SU-DHL-6 (cell line): Measurements from ENCODE around the gene MEGF10.

Experiments used
- H2AFZ ChIP-seq: fragments of 200-600 bp; sonication (generic); 2 replicates; pipeline ENCODE4 v1.6.1; 2014; ENCODE audit warnings: low read depth, mild to moderate bottlenecking, moderate library complexity, mixed read lengths, antibody characterized with exemption, low read length; ENCODE audit not compliant: severe bottlenecking
- H3F3A ChIP-seq: fragments of 200-600 bp; shearing (Covaris generic); 2 replicates; pipeline ENCODE4 v1.6.0; 2016; ENCODE audit warnings: antibody characterized with exemption, mild to moderate bottlenecking; ENCODE audit not compliant: insufficient read depth
- H3K27ac ChIP-seq: fragments of 200-600 bp; sonication (generic); 2 replicates; pipeline ENCODE4 v1.5.1; 2016; ENCODE audit warnings: low read depth, mild to moderate bottlenecking, low read length, moderate library complexity, mixed read lengths
- H3K27me3 ChIP-seq: fragments of 200-600 bp; sonication (generic), shearing (Covaris generic); 2 replicates; pipeline ENCODE4 v1.6.0; 2014; ENCODE audit warnings: mild to moderate bottlenecking, low read length
- H3K36me3 ChIP-seq: fragments of 200-600 bp; sonication (generic); 2 replicates; pipeline ENCODE4 v1.6.1; 2014; ENCODE audit warnings: mild to moderate bottlenecking, low read length, mixed read lengths
- H3K4me2 ChIP-seq: fragments of 300-600, 200-600 bp; shearing (Covaris generic), sonication (generic); 2 replicates; pipeline ENCODE4 v1.6.0; 2014; ENCODE audit warnings: low read length, low read depth, mild to moderate bottlenecking; ENCODE audit not compliant: poor library complexity, severe bottlenecking
- H3K4me3 ChIP-seq: fragments of 200-600 bp; sonication (generic); 2 replicates; pipeline ENCODE4 v1.5.1; 2014; ENCODE audit warnings: antibody characterized with exemption, low read length, mild to moderate bottlenecking, mixed read lengths; ENCODE audit not compliant: insufficient read depth, poor library complexity, severe bottlenecking
- H3K79me2 ChIP-seq: fragments of 200-600 bp; sonication (generic); 2 replicates; pipeline ENCODE4 v1.6.1; 2014; ENCODE audit warnings: mild to moderate bottlenecking, low read length, moderate library complexity; ENCODE audit not compliant: insufficient read depth
- H3K9ac ChIP-seq: fragments of 200-600 bp; sonication (generic); 2 replicates; pipeline ENCODE4 v1.7.0; 2014; ENCODE audit warnings: mild to moderate bottlenecking, low read length
- H3K9me2 ChIP-seq: fragments of 200-600 bp; sonication (generic); replicated peaks from 2 replicates; pipeline ENCODE4 v1.6.1; 2014; ENCODE audit warnings: low read length; ENCODE audit not compliant: insufficient read depth
- H3K9me3 ChIP-seq: fragments of 200-600 bp; sonication (generic); 2 replicates; pipeline ENCODE4 v1.6.1; 2014; ENCODE audit warnings: low read length, mixed read lengths; ENCODE audit not compliant: insufficient read depth
- H4K20me1 ChIP-seq: fragments of 200-600 bp; sonication (generic); 2 replicates; pipeline ENCODE4 v1.6.1; 2014; ENCODE audit warnings: low read depth, mild to moderate bottlenecking, antibody characterized with exemption, low read length, moderate library complexity, mixed read lengths
- EZH2phosphoT487 ChIP-seq: fragments of 200-600 bp; sonication (generic), shearing (Covaris generic); conservative IDR thresholded peaks from 2 replicates; pipeline ENCODE4 v1.6.1; 2018; ENCODE audit warnings: mild to moderate bottlenecking, antibody characterized with exemption, low read length, moderate library complexity, mixed read lengths
- TF ChIP-seq, protein P1 (sequence below): fragments of 200-600 bp; sonication (generic); IDR thresholded peaks from one replicate; pipeline ENCODE4 v1.5.1; 2017; ENCODE audit warnings: antibody characterized with exemption, mild to moderate bottlenecking, low read length, moderate library complexity; ENCODE audit not compliant: insufficient read depth, poor library complexity, severe bottlenecking

Gene MEGF10

DNA sequence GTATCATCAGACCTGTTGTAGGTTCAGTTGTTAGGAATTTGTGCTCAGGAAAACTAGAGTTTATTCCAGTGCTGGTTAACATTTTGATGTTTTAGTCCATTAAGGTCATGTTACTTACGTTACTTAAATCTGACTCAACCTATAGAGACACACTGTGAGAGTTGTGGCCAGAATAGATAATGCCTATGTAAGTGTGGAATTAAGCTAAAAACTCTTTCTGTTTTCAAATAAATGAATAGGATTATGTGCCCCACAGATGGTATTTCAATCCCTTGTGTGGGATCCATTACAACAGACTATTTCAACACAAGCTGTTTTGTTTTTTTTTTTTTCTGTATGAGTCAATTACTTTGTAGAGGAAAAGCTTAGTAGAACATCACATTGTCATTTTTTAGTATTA lies 68.1 kb downstream of the MEGF10 start:
- H4K20me1 ChIP-seq, result no peaks in the 10 kb centered on the region
- H3K27ac ChIP-seq, result no peak overlapping the region
- no peak overlapping the region for H3K4me3 ChIP-seq
- no peaks in the 10 kb centered on the region for H3K27me3 ChIP-seq
- H3K36me3 ChIP-seq, result no peaks in the 10 kb centered on the region
- no peak overlapping the region for H3K9ac ChIP-seq
- H3K79me2 ChIP-seq, result no peaks in the 10 kb centered on the region
- H3K4me2 ChIP-seq, result no peak overlapping the region
- H2AFZ ChIP-seq, result no peak overlapping the region
- no peaks in the 10 kb centered on the region for H3K9me3 ChIP-seq
- H3F3A ChIP-seq, result no peaks in the 10 kb centered on the region
- H3K9me2 ChIP-seq, result no peaks in the 10 kb centered on the region
- TF ChIP-seq, protein P1, sequence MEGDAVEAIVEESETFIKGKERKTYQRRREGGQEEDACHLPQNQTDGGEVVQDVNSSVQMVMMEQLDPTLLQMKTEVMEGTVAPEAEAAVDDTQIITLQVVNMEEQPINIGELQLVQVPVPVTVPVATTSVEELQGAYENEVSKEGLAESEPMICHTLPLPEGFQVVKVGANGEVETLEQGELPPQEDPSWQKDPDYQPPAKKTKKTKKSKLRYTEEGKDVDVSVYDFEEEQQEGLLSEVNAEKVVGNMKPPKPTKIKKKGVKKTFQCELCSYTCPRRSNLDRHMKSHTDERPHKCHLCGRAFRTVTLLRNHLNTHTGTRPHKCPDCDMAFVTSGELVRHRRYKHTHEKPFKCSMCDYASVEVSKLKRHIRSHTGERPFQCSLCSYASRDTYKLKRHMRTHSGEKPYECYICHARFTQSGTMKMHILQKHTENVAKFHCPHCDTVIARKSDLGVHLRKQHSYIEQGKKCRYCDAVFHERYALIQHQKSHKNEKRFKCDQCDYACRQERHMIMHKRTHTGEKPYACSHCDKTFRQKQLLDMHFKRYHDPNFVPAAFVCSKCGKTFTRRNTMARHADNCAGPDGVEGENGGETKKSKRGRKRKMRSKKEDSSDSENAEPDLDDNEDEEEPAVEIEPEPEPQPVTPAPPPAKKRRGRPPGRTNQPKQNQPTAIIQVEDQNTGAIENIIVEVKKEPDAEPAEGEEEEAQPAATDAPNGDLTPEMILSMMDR, result no peak
- TF ChIP-seq EZH2phosphoT487, result no peak

DNA sequence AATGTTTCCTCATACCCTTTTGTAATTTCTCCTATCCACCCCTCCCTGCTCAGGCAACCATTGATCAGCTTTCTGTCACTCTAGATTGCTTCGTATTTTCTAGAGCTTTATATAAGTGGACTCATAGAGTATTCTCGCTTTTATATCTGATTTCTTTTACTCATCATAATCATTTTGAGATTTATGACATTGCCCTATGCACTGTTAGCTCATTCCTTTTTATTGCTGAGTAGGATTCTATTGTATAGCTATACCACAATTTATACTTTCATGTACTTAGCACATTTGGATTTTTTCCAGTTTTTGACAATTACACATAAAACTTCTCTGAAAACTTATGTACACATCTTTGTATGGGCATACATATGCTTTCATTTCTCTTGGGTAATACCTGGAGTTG lies 68.9 kb downstream of the MEGF10 start:
- H3K27me3 ChIP-seq, result no peaks in the 10 kb centered on the region
- no peaks in the 10 kb centered on the region for H3K79me2 ChIP-seq
- H3K4me2 ChIP-seq, result no peak overlapping the region
- no peak overlapping the region for H3K9ac ChIP-seq
- H3K4me3 ChIP-seq, result no peak overlapping the region
- no peak overlapping the region for H2AFZ ChIP-seq
- no peaks in the 10 kb centered on the region for H3F3A ChIP-seq
- TF ChIP-seq, protein P1, result no peak
- TF ChIP-seq EZH2phosphoT487, result no peak
- H3K9me2 ChIP-seq, result no peaks in the 10 kb centered on the region
- H3K9me3 ChIP-seq, result no peaks in the 10 kb centered on the region
- no peaks in the 10 kb centered on the region for H4K20me1 ChIP-seq
- no peaks in the 10 kb centered on the region for H3K36me3 ChIP-seq
- no peak overlapping the region for H3K27ac ChIP-seq

DNA sequence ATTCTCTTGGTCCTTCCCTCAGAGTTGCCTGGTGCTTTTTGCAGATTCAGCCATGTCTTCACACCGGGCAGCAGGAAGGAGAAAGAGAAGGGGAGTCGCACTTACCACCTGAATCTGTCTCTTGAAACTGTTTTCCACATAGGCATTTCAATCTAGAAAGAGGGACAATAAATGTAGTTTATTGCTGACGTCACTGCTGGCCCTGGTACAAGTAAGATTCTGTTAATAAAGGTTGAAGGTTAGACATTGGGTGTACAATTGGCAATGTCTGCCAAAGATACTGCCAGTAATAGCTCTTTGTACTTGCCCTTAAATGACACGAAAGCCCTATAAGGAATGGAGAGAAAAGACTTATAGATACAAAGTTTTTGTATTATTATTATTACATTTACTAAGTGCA lies 72.8 kb downstream of the MEGF10 start:
- Histone ChIP-seq H4K20me1 (no peaks in the 10 kb centered on the region), H3K27me3 (no peaks in the 10 kb centered on the region), H3K4me3 (no peak overlapping the region), H2AFZ (no peak overlapping the region), H3K9me3 (no peaks in the 10 kb centered on the region), H3K36me3 (no peaks in the 10 kb centered on the region), H3K4me2 (no peak overlapping the region), H3F3A (no peaks in the 10 kb centered on the region), H3K79me2 (no peaks in the 10 kb centered on the region), H3K27ac (no peak overlapping the region), H3K9me2 (no peaks in the 10 kb centered on the region), H3K9ac (no peak overlapping the region)
- TF ChIP-seq, protein P1, result no peak
- no peak for TF ChIP-seq EZH2phosphoT487
